ENCODE data around the gene TIGD1. TPM values are rescaled to one million over a fixed set of nuclear protein-coding genes. Genes with fewer than 3 reads are reported as not detected.
"Not testable (repeated sequence)": the region's sequence is repeated elsewhere in the genome, so short reads cannot be mapped to it uniquely, and the experiment has no call there.

The TIGD1 gene
- total RNA-seq, 1 experiment from 2014 or later: 9.8 TPM

DNA sequence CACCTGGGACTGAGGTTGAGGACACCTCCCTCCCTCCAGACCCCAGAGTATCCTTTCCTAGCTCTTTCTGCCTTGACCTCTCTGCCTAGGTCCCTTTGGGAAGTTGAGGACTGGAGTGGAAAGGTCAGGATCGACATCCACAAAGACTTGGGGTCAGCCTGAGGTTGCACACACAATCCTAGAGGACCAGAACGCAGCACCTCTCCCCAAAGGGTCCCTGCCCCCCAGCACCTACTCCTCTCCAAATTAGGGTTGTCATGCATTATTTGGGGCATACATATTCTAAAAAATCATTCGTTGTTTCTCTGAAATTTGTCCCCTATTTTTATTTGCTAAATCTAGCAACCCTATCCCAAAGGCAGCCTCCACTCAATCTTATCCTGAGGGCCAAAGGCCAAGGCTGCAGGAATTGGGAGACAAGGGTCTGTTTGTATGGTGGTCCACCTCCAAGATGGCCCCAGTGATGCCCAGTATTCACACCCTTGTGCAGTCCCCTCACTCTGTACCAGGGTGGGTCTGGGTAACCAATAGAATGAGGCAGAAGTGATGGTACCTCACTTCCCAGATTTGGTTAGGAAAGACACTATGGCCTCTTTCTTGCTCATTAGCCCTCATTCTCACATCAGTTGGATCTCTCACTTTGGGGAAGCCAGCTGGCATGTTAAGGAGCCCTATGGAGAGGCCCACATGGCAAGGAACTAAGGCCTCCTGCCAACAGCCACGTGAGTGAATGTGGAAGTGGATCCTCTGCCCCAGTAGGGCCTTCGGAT lies 14.4 kb downstream of the TIGD1 start:
- no TSS peak for BruUV-seq (replicated peaks)

DNA sequence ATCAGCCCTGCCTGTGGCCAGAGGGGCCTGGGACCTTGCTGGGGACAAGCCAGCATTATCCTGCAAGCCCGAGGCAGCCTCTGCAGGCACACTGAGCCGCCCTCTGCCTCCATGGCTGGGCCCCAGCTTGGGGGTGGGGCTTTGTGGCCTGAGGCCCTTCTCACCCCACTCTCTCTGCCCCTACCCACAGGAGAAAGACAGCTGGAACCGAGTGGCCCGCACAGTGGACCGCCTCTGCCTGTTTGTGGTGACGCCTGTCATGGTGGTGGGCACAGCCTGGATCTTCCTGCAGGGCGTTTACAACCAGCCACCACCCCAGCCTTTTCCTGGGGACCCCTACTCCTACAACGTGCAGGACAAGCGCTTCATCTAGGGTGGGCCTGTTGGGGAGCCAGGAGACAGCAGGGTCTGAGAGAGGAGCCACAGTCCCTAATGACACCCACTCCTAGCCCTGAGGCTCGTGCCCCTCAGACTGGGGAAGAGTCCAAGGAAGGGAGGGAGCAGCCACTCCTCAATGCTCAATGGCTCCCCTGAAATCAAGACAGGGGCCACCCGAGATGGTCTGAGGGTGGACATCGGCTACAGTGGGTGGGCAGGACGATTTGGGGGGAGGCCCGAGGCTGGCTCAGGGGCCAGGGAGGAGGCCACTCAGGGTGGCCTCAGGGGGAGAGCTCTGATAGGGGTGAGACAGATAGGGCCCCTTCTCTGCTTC lies 15.3 kb downstream of the TIGD1 start:
- ChIA-PET CTCF (no interaction called here), POLR2A (ENCODE audit: low non-redundant PET) (no interaction called here)
- Histone ChIP-seq H3K4me1 (ENCODE audit: insufficient read depth, low read length, poor library complexity, severe bottlenecking) (no peaks in the 10 kb centered on the region), H3K27me3 (replicated peaks; ENCODE audit: insufficient read depth, low read depth, low read length, poor library complexity) (no peaks in the 10 kb centered on the region), H3K9me3 (ENCODE audit: low read depth, low read length, poor library complexity, severe bottlenecking) (no peaks in the 10 kb centered on the region), H3K36me3 (ENCODE audit: insufficient read depth, low read length, poor library complexity, severe bottlenecking) (no peaks in the 10 kb centered on the region), H3K27ac (ENCODE audit: low read depth, low read length, poor library complexity, severe bottlenecking) (no peak overlapping the region), H3K4me3 (ENCODE audit: low read depth, low read length, poor library complexity, severe bottlenecking) (no peak overlapping the region)
- intact Hi-C loops (cut with micrococcal nuclease; ENCODE audit: unreplicated experiment): no loop called here
- BruUV-seq (replicated peaks): no TSS peak
- DNase-seq (ENCODE audit: low spot score): no peak
- TF ChIP-seq EZH2 (IDR thresholded peaks at IDR 0.05; ENCODE audit: borderline replicate concordance, low read depth, low read length, poor library complexity, severe bottlenecking): no peak
- TF ChIP-seq, protein P1, sequence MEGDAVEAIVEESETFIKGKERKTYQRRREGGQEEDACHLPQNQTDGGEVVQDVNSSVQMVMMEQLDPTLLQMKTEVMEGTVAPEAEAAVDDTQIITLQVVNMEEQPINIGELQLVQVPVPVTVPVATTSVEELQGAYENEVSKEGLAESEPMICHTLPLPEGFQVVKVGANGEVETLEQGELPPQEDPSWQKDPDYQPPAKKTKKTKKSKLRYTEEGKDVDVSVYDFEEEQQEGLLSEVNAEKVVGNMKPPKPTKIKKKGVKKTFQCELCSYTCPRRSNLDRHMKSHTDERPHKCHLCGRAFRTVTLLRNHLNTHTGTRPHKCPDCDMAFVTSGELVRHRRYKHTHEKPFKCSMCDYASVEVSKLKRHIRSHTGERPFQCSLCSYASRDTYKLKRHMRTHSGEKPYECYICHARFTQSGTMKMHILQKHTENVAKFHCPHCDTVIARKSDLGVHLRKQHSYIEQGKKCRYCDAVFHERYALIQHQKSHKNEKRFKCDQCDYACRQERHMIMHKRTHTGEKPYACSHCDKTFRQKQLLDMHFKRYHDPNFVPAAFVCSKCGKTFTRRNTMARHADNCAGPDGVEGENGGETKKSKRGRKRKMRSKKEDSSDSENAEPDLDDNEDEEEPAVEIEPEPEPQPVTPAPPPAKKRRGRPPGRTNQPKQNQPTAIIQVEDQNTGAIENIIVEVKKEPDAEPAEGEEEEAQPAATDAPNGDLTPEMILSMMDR (conservative IDR thresholded peaks at IDR 0.05; ENCODE audit: low read depth, low read length): no peak

More for the DNA sequence above, 14.4 kb downstream of the TIGD1 start:
- DNase-seq (ENCODE audit: low spot score): no peak
- no peaks in the 10 kb centered on the region for H3K9me3 ChIP-seq (ENCODE audit: low read depth, low read length, poor library complexity, severe bottlenecking)
- ChIA-PET POLR2A (ENCODE audit: low non-redundant PET) (no interaction called here), CTCF (no interaction called here)
- intact Hi-C loops (cut with micrococcal nuclease; ENCODE audit: unreplicated experiment): no loop called here
- H3K27me3 ChIP-seq (replicated peaks; ENCODE audit: insufficient read depth, low read depth, low read length, poor library complexity): no peaks in the 10 kb centered on the region
- H3K27ac ChIP-seq (ENCODE audit: low read depth, low read length, poor library complexity, severe bottlenecking): no peak overlapping the region
- no peaks in the 10 kb centered on the region for H3K36me3 ChIP-seq (ENCODE audit: insufficient read depth, low read length, poor library complexity, severe bottlenecking)
- no peaks in the 10 kb centered on the region for H3K4me1 ChIP-seq (ENCODE audit: insufficient read depth, low read length, poor library complexity, severe bottlenecking)
- TF ChIP-seq, protein P1 (conservative IDR thresholded peaks at IDR 0.05; ENCODE audit: low read depth, low read length): no peak
- no peak for TF ChIP-seq EZH2 (IDR thresholded peaks at IDR 0.05; ENCODE audit: borderline replicate concordance, low read depth, low read length, poor library complexity, severe bottlenecking)
- no peak overlapping the region for H3K4me3 ChIP-seq (ENCODE audit: low read depth, low read length, poor library complexity, severe bottlenecking)

DNA sequence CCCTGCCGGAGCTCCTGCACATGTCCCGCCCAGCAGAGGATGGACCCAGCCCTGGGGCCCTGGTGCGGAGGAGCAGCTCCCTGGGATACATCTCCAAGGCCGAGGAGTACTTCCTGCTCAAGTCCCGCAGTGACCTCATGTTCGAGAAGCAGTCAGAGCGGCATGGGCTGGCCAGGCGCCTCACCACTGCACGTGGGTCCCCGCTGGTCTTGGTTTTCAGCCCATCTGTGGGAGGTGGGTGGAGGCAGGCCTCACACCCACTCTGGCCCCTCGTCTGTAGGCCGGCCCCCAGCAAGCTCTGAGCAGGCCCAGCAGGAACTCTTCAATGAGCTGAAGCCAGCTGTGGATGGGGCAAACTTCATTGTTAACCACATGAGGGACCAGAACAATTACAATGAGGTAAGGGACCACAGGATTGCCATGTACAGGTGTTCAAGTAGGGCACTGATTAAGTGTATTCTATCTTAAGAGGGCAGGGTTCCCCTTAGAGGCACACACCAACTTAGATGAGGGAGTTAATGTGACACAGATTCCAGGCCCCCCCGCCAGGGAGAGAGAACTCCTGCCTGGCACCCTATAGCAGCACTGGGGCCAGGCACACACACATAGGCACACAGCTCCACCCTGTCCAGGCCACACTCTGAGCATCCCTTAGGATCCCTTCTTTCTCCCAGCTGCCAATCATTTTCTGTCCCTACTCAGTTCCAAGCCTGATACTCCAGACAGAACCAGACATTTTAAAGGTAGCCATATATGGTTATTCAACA lies 16.2 kb downstream of the TIGD1 start:
- DNase-seq (ENCODE audit: low spot score): no peak
- Histone ChIP-seq H3K36me3 (ENCODE audit: insufficient read depth, low read length, poor library complexity, severe bottlenecking) (no peaks in the 10 kb centered on the region), H3K9me3 (ENCODE audit: low read depth, low read length, poor library complexity, severe bottlenecking) (no peaks in the 10 kb centered on the region), H3K27ac (ENCODE audit: low read depth, low read length, poor library complexity, severe bottlenecking) (no peak overlapping the region), H3K4me1 (ENCODE audit: insufficient read depth, low read length, poor library complexity, severe bottlenecking) (no peaks in the 10 kb centered on the region), H3K27me3 (replicated peaks; ENCODE audit: insufficient read depth, low read depth, low read length, poor library complexity) (no peaks in the 10 kb centered on the region), H3K4me3 (ENCODE audit: low read depth, low read length, poor library complexity, severe bottlenecking) (no peak overlapping the region)
- POLR2A ChIA-PET (ENCODE audit: low non-redundant PET): no interaction called here
- intact Hi-C loops (cut with micrococcal nuclease; ENCODE audit: unreplicated experiment): no loop called here
- CTCF ChIA-PET: no interaction called here
- no TSS peak for BruUV-seq (replicated peaks)
- TF ChIP-seq EZH2 (IDR thresholded peaks at IDR 0.05; ENCODE audit: borderline replicate concordance, low read depth, low read length, poor library complexity, severe bottlenecking): no peak
- TF ChIP-seq, protein P1 (conservative IDR thresholded peaks at IDR 0.05; ENCODE audit: low read depth, low read length): no peak

DNA sequence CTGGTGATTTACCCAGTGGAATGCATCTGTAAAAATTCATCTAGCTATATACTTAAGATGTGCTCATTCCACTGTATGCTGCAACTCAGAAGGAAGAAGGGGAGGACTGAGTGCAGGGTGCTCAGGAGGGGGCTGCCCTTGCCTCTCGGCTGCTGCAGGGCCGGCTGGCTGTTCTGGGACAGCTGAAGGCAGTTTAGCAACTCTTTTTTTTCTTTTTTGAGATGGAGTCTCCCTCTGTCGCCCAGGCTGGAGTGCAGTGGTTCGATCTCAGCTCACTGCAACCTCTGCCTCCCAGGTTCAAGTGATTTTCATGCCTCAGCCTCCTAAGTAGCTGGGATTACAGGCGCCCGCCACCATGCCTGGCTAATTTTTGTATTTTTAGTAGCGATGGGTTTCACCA lies 17.5 kb downstream of the TIGD1 start:
- intact Hi-C loops (cut with micrococcal nuclease; ENCODE audit: unreplicated experiment); H3K36me3 ChIP-seq (ENCODE audit: insufficient read depth, low read length, poor library complexity, severe bottlenecking); H3K27me3 ChIP-seq (replicated peaks; ENCODE audit: insufficient read depth, low read depth, low read length, poor library complexity); BruUV-seq (replicated peaks); H3K27ac ChIP-seq (ENCODE audit: low read depth, low read length, poor library complexity, severe bottlenecking); DNase-seq (ENCODE audit: low spot score); CTCF ChIA-PET; H3K4me1 ChIP-seq (ENCODE audit: insufficient read depth, low read length, poor library complexity, severe bottlenecking); H3K9me3 ChIP-seq (ENCODE audit: low read depth, low read length, poor library complexity, severe bottlenecking); H3K4me3 ChIP-seq (ENCODE audit: low read depth, low read length, poor library complexity, severe bottlenecking); POLR2A ChIA-PET (ENCODE audit: low non-redundant PET): not testable (repeated sequence)
